ENCODE results near the gene HDAC9. TPM values are rescaled to one million over a fixed set of nuclear protein-coding genes. Genes with fewer than 3 reads are reported as not detected.
"Not testable (repeated sequence)": the region's sequence is repeated elsewhere in the genome, so short reads cannot be mapped to it uniquely, and the experiment has no call there.

Gene HDAC9
- total RNA-seq, 4 donors from 2014 or later = 10.3 to 48.4 (median 12.2) TPM

DNA sequence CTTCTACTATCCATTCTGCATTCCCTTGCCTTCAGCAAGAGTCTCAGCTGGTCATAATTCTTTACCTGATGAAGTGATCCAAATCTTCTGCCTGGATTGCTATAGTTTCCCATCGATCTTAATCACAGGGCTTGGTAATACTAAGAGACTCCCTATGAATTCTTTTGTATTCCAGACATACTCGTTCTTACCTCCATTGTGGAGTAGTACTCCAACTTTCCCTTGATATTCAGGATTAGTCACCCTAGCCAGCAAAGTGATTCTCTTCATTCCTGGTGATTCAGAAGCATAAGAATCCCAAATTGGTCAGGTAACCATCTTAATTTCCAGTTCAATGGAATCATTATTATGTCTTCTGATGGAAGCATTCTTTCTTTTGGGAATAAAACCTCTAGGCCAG, 525.2 kb downstream of the HDAC9 start:
- Histone ChIP-seq H3K4me3 (no peak overlapping the region), H3K4me1 (no peaks in the 10 kb centered on the region), H3K27me3 (no peaks in the 10 kb centered on the region), H3K27ac (no peak overlapping the region), H3K9me3 (peaks cover 0 to 13% (median 4%) of the 10 kb centered on the region in 4 donors), H3K36me3 (no peaks in the 10 kb centered on the region)
- 75 to 89% methylated on average over 2 of the region's 2 CpGs for WGBS, 2 donors
- TF ChIP-seq EP300 (IDR thresholded peaks at IDR 0.05) (no peak), POLR2A (IDR thresholded peaks at IDR 0.05) (no peak)
- TF ChIP-seq, protein P1, sequence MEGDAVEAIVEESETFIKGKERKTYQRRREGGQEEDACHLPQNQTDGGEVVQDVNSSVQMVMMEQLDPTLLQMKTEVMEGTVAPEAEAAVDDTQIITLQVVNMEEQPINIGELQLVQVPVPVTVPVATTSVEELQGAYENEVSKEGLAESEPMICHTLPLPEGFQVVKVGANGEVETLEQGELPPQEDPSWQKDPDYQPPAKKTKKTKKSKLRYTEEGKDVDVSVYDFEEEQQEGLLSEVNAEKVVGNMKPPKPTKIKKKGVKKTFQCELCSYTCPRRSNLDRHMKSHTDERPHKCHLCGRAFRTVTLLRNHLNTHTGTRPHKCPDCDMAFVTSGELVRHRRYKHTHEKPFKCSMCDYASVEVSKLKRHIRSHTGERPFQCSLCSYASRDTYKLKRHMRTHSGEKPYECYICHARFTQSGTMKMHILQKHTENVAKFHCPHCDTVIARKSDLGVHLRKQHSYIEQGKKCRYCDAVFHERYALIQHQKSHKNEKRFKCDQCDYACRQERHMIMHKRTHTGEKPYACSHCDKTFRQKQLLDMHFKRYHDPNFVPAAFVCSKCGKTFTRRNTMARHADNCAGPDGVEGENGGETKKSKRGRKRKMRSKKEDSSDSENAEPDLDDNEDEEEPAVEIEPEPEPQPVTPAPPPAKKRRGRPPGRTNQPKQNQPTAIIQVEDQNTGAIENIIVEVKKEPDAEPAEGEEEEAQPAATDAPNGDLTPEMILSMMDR (IDR thresholded peaks at IDR 0.05) = no peak
- no peak for DNase-seq (ENCODE audit: low spot score in 2 of 2)

GRCh38 chr7:19023477-19023876, 527.9 kb downstream of the HDAC9 start:
- no peak overlapping the region for H3K27ac ChIP-seq
- no peak for TF ChIP-seq POLR2A (IDR thresholded peaks at IDR 0.05)
- TF ChIP-seq, protein P1 (IDR thresholded peaks at IDR 0.05) = no peak
- TF ChIP-seq EP300 (IDR thresholded peaks at IDR 0.05) = no peak
- H3K9me3 ChIP-seq = peaks cover 0 to 3% (median 0%) of the 10 kb centered on the region in 4 donors
- no peak overlapping the region for H3K4me3 ChIP-seq
- no peak for DNase-seq (ENCODE audit: low spot score in 2 of 2)
- H3K27me3 ChIP-seq = no peaks in the 10 kb centered on the region
- H3K36me3 ChIP-seq = no peaks in the 10 kb centered on the region
- no peaks in the 10 kb centered on the region for H3K4me1 ChIP-seq
- 93 to 97% methylated on average over 3 of the region's 3 CpGs for WGBS, 2 donors

DNA sequence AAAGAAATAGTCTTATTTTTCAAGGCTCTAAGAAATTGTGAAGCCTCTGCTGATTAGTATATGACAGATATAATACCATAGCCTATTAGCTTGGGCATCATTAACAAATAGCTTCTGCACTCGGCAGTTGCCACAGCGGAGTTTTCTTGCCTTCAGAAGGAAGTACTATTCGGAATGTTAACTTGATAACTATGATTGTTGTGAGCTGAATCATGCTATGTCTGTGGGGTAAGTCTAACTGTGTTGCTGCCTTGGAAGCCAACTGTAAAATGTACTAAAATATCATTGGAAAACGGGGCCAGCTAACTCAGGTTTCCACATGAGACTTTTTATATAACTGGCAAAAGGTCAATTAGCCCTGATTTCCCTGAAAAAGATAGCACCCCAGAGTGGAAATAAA, 528.7 kb downstream of the HDAC9 start:
- Histone ChIP-seq H3K4me1 (no peaks in the 10 kb centered on the region), H3K4me3 (no peak overlapping the region), H3K36me3 (no peaks in the 10 kb centered on the region), H3K27me3 (no peaks in the 10 kb centered on the region), H3K9me3 (peaks cover 0 to 3% (median 0%) of the 10 kb centered on the region in 4 donors), H3K27ac (no peak overlapping the region)
- 42 to 78% methylated on average over 4 of the region's 4 CpGs for WGBS, 2 donors
- DNase-seq (ENCODE audit: low spot score in 2 of 2) = no peak
- TF ChIP-seq EP300 (IDR thresholded peaks at IDR 0.05) = no peak
- TF ChIP-seq, protein P1 (IDR thresholded peaks at IDR 0.05) = no peak
- no peak for TF ChIP-seq POLR2A (IDR thresholded peaks at IDR 0.05)

DNA sequence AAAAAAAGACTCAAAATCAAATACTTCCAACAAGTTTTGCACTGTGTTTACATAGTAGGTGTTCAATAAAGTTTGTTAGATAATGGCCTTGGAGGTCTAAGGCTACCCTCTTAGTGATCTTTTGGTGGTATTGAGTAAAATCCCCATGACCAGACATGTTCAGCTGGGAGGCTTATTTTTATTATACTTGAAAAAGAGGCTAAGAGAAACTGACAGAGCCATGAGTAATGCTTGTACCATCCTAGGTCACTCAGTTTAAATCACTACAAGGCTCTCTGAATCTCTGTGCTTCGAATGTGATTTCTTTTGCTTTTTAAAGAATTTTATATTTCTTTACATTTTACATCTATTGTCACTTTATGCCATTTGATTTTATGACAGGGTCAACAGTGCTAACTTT, 531.3 kb downstream of the HDAC9 start:
- 68 to 83% methylated on average over 1 of the region's 1 CpG for WGBS, 2 donors
- Histone ChIP-seq H3K27ac (no peak overlapping the region), H3K9me3 (peaks cover 0 to 3% (median 0%) of the 10 kb centered on the region in 4 donors), H3K27me3 (no peaks in the 10 kb centered on the region), H3K4me1 (no peaks in the 10 kb centered on the region), H3K4me3 (no peak overlapping the region), H3K36me3 (no peaks in the 10 kb centered on the region)
- no peak for TF ChIP-seq EP300 (IDR thresholded peaks at IDR 0.05)
- TF ChIP-seq POLR2A (IDR thresholded peaks at IDR 0.05) = no peak
- TF ChIP-seq, protein P1 (IDR thresholded peaks at IDR 0.05) = no peak
- DNase-seq (ENCODE audit: low spot score in 2 of 2) = no peak

DNA sequence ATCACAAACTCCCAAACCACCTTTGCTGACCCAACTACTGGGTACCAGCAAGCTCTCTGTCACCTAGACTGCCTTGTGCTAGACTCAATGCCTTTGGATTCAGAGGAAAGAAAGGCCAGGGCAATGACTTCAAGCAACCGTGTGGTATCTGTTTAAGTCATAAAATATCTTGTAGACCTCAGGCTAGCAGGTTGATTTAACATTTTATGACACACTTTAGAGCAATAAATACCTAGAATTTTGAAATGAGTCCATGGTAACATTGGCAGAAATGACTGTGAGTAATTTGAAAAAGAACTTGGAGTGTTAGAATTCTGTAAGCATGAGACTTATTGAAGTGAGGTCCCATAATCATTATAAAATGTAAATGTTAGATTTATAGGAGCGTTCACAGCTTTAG, 534.7 kb downstream of the HDAC9 start:
- Histone ChIP-seq H3K4me1 (no peaks in the 10 kb centered on the region), H3K36me3 (no peaks in the 10 kb centered on the region), H3K9me3 (peaks cover 0 to 21% (median 0%) of the 10 kb centered on the region in 4 donors), H3K4me3 (no peak overlapping the region), H3K27ac (no peak overlapping the region), H3K27me3 (no peaks in the 10 kb centered on the region)
- WGBS, 2 donors = 51 to 67% methylated on average over 2 of the region's 2 CpGs
- no peak for DNase-seq (ENCODE audit: low spot score in 2 of 2)
- TF ChIP-seq EP300 (IDR thresholded peaks at IDR 0.05) (no peak), POLR2A (IDR thresholded peaks at IDR 0.05) (no peak)
- TF ChIP-seq, protein P1 (IDR thresholded peaks at IDR 0.05) = no peak

DNA sequence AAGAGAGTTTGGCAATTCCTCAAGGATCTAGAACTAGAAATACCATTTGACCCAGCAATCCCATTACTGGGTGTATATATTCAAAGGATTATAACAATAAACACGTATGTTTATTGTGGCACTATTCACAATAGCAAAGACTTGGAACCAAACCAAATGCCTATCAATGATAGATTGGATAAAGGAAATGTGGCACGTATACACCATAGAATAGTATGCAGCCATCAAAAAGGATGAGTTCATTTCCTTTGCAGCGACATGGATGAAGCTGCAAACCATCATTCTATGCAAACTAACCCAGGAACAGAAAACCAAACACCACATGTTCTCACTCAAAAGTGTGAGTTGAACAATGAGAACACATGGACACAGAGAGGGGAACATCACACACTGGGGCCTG, 537.4 kb downstream of the HDAC9 start:
- DNase-seq (ENCODE audit: low spot score in 2 of 2) = not testable (repeated sequence)

More for the DNA sequence above, 537.4 kb downstream of the HDAC9 start:
- not testable (repeated sequence) for H3K27me3 ChIP-seq, H3K36me3 ChIP-seq, H3K4me3 ChIP-seq, H3K27ac ChIP-seq, H3K4me1 ChIP-seq
- WGBS, 2 donors = 89 to 94% methylated on average over 3 of the region's 3 CpGs
- peaks cover 0 to 28% (median 0%) of the 10 kb centered on the region in 4 donors for H3K9me3 ChIP-seq
